ENCODE results near the gene PLA2G4E. TPM values are rescaled to one million over a fixed set of nuclear protein-coding genes. Genes with fewer than 3 reads are reported as not detected.
A peak's percentile ranks its signal among the peaks of the same experiment; 100 is the strongest.

PLA2G4E gene
- total and polyA plus RNA-seq, 9 of the 15 experiments (the other 6 are each of a cell fraction or from before 2014, with no cell fraction given) = 0.03 TPM; not detected in 8

GRCh38 chr15:41972253-41973242, 48.3 kb downstream of the PLA2G4E start, which contains the start of gene EHD4 (continued):
- no peak for TF ChIP-seq SMAD1 (IDR thresholded peaks at IDR 0.05; ENCODE audit: low read depth, low read length, partially characterized antibody)
- TF ChIP-seq ZNF707 (CRISPR knock-in tag; conservative IDR thresholded peaks at IDR 0.05) = no peak
- no peak for TF ChIP-seq ZBTB43 (CRISPR knock-in tag; IDR thresholded peaks at IDR 0.05)
- no peak for TF ChIP-seq ARHGAP35 (IDR thresholded peaks at IDR 0.05; ENCODE audit: partially characterized antibody)
- TF ChIP-seq TRIM28 (IDR thresholded peaks at IDR 0.05) = no peak
- no peak for TF ChIP-seq BRCA1 (IDR thresholded peaks at IDR 0.05)
- TF ChIP-seq BRCA1 (CRISPR knock-in tag; IDR thresholded peaks at IDR 0.05) = no peak
- TF ChIP-seq MYBL2 (IDR thresholded peaks at IDR 0.05; ENCODE audit: low read depth) = no peak
- no peak for TF ChIP-seq MYBL2 (CRISPR knock-in tag; IDR thresholded peaks at IDR 0.05; ENCODE audit: borderline replicate concordance)
- TF ChIP-seq JUNB (CRISPR knock-in tag; conservative IDR thresholded peaks at IDR 0.05) = no peak
- no peak for TF ChIP-seq PTRF (tag; IDR thresholded peaks at IDR 0.05)
- TF ChIP-seq KLF13 (tag; IDR thresholded peaks at IDR 0.05; ENCODE audit: borderline replicate concordance, low read depth) = no peak
- peak; percentile 98 for TF ChIP-seq ZNF316 (IDR thresholded peaks at IDR 0.05)
- TF ChIP-seq DLX4 (CRISPR knock-in tag; IDR thresholded peaks at IDR 0.05) = no peak
- TF ChIP-seq CBX5 (IDR thresholded peaks at IDR 0.05; ENCODE audit: borderline replicate concordance, low read depth) = no peak
- TF ChIP-seq ZBTB11 (CRISPR knock-in tag; IDR thresholded peaks at IDR 0.05) = no peak; a peak in 1 of 6 replicates
- TF ChIP-seq HNRNPH1 (optimal IDR thresholded peaks at IDR 0.05; ENCODE audit: low read depth, low read length) = no peak
- TF ChIP-seq ZNF212 (CRISPR knock-in tag; IDR thresholded peaks at IDR 0.05) = no peak
- TF ChIP-seq POLR2H (tag; IDR thresholded peaks at IDR 0.05; ENCODE audit: low read depth) = peak; percentile 78; the same call in 1 of the 2 replicates
- TF ChIP-seq SNIP1 (IDR thresholded peaks at IDR 0.05; ENCODE audit: low read depth) = no peak
- TF ChIP-seq ZNF134 (CRISPR knock-in tag; conservative IDR thresholded peaks at IDR 0.05) = no peak
- TF ChIP-seq CEBPB (tag; IDR thresholded peaks at IDR 0.05) = no peak
- TF ChIP-seq SLC30A9 (CRISPR knock-in tag; IDR thresholded peaks at IDR 0.05) = no peak
